MCF 10A (cell line): ENCODE data around the gene DPYD. TPM values are rescaled to one million over a fixed set of nuclear protein-coding genes. Genes with fewer than 3 reads are reported as not detected.

Experiments
- BruUV-seq: library from RNA; stranded (reverse); fragments of 400-500 nt; replicated peaks from 2 replicates; lab custom pipeline; 2021; lab: Mats Ljungman, UMichigan
- CTCF ChIA-PET: fragments of 300-600 bp; sonication (Branson Sonifier 250); formaldehyde crosslinking; extraction: SDS; loops from one replicate; lab custom pipeline; 2021; ENCODE audit warnings: antibody characterized with exemption, inconsistent platforms; lab: Yijun Ruan, JAX
- POLR2A ChIA-PET: fragments of 300-600, 350-650 bp; sonication (Branson Sonifier 250); formaldehyde crosslinking; extraction: SDS; loops from one replicate; lab custom pipeline; 2020; ENCODE audit warnings: antibody characterized with exemption, inconsistent platforms; lab: Yijun Ruan, JAX
- DNase-seq: peaks from one replicate; pipeline ENCODE4 v3.0.0-alpha.2; 2018; ENCODE audit not compliant: unreplicated experiment
- H3K27ac Mint-ChIP-seq: one replicate; pipeline ENCODE4 v1.8.0; 2022; ENCODE audit warnings: mild to moderate bottlenecking, low read depth, mixed read lengths; ENCODE audit not compliant: unreplicated experiment
- H3K27me3 Mint-ChIP-seq: one replicate; pipeline ENCODE4 v1.8.0; 2022; ENCODE audit warnings: mixed read lengths; ENCODE audit not compliant: insufficient read depth, unreplicated experiment
- H3K36me3 Mint-ChIP-seq: one replicate; pipeline ENCODE4 v1.8.0; 2022; ENCODE audit warnings: mild to moderate bottlenecking, moderate library complexity, mixed read lengths; ENCODE audit not compliant: insufficient read depth, unreplicated experiment
- H3K4me1 Mint-ChIP-seq: one replicate; pipeline ENCODE4 v1.8.0; 2022; ENCODE audit warnings: mixed read lengths; ENCODE audit not compliant: insufficient read depth, unreplicated experiment
- H3K4me3 Mint-ChIP-seq: one replicate; pipeline ENCODE4 v1.8.0; 2022; ENCODE audit warnings: mild to moderate bottlenecking, moderate library complexity, mixed read lengths; ENCODE audit not compliant: unreplicated experiment
- H3K9me3 Mint-ChIP-seq: one replicate; pipeline ENCODE4 v1.8.0; 2022; ENCODE audit warnings: mixed read lengths; ENCODE audit not compliant: unreplicated experiment
- CTCF ChIP-seq: fragments of 200-600 bp; IDR thresholded peaks from one replicate; pipeline ENCODE4 v1.8.0; 2022; ENCODE audit warnings: antibody characterized with exemption, mild to moderate bottlenecking; ENCODE audit not compliant: unreplicated experiment
- intact Hi-C: fragments of 100-400 bp; cut with micrococcal nuclease; formaldehyde crosslinking; loops from 2 replicates; pipeline ENCODE4 v1.14.1; 2022
- total RNA-seq: library from RNA; stranded (reverse); gene quantifications from 2 replicates; pipeline ENCODE4 v1.2.3, GENCODE V29; 2022

Gene DPYD
- total RNA-seq, 1 experiment from 2014 or later, result 48.2 TPM

- H3K27me3 Mint-ChIP-seq, result no peaks in the 10 kb centered on the region
- no peak overlapping the region for H3K4me3 Mint-ChIP-seq
- H3K27ac Mint-ChIP-seq, result no peak overlapping the region
- BruUV-seq, result no TSS peak
- ChIA-PET CTCF (no interaction called here), POLR2A (interaction anchor here (1.2 kb wide), 1 partner anchor 21 kb away, joined by 3 read pairs; the partner anchor contains the start of gene DPYD)
- no peaks in the 10 kb centered on the region for H3K9me3 Mint-ChIP-seq
- intact Hi-C loops, result no loop called here
- DNase-seq, result no peak
- no peak for TF ChIP-seq CTCF
- H3K36me3 Mint-ChIP-seq, result no peaks in the 10 kb centered on the region
- peaks cover 13% of the 10 kb centered on the region for H3K4me1 Mint-ChIP-seq
These were observed 21.6 kb upstream of the DPYD start for GRCh38 chr1:97942161-97943123.

- no peak for TF ChIP-seq CTCF
- Mint-ChIP-seq H3K27me3 (no peaks in the 10 kb centered on the region), H3K9me3 (no peaks in the 10 kb centered on the region), H3K4me3 (peak overlapping the region; percentile 51), H3K27ac (peak overlapping the region; percentile 76), H3K36me3 (no peaks in the 10 kb centered on the region), H3K4me1 (peaks cover 13% of the 10 kb centered on the region)
- BruUV-seq, result no TSS peak
- POLR2A ChIA-PET, result interaction anchor here (1.5 to 3.8 kb wide), 3 partner anchors 15 to 32 kb away, joined by 4 to 41 read pairs (median 4); partner anchors contain the start of gene DPYD
- CTCF ChIA-PET, result no interaction called here
- no peak for DNase-seq
- intact Hi-C loops, result loop anchor here (10.0 kb wide), 1 partner anchor 283 kb away; no protein-coding TSS in a partner anchor
These were observed 17.4 kb upstream of the DPYD start for GRCh38 chr1:97938285-97938642.

GRCh38 chr1:97936976-97937375 lies 16.1 kb upstream of the DPYD start:
- DNase-seq, result no peak
- intact Hi-C loops, result loop anchor here (10.0 kb wide), 1 partner anchor 282 kb away; no protein-coding TSS in a partner anchor

More at GRCh38 chr1:97936976-97937375, 16.1 kb upstream of the DPYD start:
- no TSS peak for BruUV-seq
- CTCF ChIA-PET, result interaction anchor here (0.6 to 0.7 kb wide), 2 partner anchors 58 to 420 kb away, joined by 4 read pairs; no protein-coding TSS in a partner anchor
- Mint-ChIP-seq H3K27me3 (no peaks in the 10 kb centered on the region), H3K9me3 (no peaks in the 10 kb centered on the region), H3K36me3 (no peaks in the 10 kb centered on the region), H3K4me1 (peaks cover 7% of the 10 kb centered on the region), H3K4me3 (no peak overlapping the region), H3K27ac (no peak overlapping the region)
- POLR2A ChIA-PET, result interaction anchor here (0.6 to 3.8 kb wide), 5 partner anchors 16 to 828 kb away, joined by 3 to 41 read pairs (median 4); partner anchors contain the start of gene DPYD
- no peak for TF ChIP-seq CTCF
